UCSD-AML1 (cell line): ENCODE data around the gene CKMT2.

Experiments used
- DNase-seq: peaks from one replicate; lab custom pipeline; 2025; ENCODE audit not compliant: unreplicated experiment; lab: John Stamatoyannopoulos, UW

The CKMT2 gene

GRCh38 chr5:81214848-81215247, 18.3 kb upstream of the CKMT2 start:
- DNase-seq = no peak

- no peak for DNase-seq
These were observed 17.0 kb upstream of the CKMT2 start for GRCh38 chr5:81216152-81216551.

DNA sequence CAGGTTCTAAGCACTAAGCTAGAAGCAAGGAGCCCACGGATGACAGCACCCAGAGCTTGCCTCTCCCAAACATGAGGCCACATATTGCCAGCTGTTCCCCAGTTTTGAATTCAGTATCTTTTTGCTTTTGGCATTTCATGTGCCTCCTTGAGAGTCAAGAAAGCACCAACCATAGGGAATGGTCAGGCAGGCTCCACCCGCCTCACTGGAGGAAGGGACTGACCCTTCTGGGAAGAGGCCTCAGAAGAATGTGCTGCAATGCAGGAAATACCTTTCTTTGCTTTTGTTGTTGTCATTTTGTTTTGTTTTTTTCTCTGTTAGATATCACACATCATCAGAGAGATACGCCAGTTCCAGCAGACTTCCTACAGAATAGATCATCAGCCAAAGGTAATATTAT, 13.7 kb upstream of the CKMT2 start:
- DNase-seq = no peak

DNA sequence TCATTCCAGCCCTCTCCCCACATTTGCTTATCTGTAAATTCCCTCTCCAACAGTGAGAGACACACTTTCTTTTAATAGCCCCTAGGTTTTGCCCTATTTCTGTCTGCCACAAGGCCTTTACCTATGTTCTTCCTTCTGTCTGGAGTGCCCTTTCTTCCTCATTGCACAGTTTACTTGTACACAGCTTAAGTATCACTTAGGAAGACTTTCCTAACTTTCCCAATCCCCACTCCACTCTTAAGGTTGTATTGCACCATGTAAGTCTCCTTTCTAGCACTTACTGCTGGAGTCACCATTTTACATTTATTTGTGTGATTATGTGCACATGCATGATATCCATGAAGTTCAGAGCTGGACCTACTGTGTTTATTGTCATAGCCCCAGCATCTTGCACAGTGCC, 10.8 kb upstream of the CKMT2 start:
- no peak for DNase-seq

DNA sequence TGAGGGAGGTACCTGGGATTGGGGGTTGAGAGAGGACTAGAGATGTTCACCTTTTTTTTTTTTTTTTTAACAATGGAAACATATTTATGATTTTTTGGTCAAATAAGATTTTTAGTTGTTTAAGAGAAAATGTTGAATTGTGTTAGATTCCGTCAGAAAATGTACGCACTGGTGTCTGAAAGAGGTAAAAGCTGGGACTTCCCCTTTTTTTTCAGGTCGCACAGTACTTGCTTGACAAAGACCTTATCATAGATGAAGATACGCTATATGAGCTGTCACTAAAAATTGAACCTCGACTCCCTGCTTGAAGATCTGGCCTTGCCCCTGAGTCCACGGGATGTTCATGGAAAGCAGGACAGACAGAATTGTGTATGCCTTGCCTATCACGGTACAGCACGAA, 7.7 kb upstream of the CKMT2 start:
- DNase-seq = no peak

GRCh38 chr5:81226286-81226685, 6.8 kb upstream of the CKMT2 start:
- DNase-seq = no peak

DNA sequence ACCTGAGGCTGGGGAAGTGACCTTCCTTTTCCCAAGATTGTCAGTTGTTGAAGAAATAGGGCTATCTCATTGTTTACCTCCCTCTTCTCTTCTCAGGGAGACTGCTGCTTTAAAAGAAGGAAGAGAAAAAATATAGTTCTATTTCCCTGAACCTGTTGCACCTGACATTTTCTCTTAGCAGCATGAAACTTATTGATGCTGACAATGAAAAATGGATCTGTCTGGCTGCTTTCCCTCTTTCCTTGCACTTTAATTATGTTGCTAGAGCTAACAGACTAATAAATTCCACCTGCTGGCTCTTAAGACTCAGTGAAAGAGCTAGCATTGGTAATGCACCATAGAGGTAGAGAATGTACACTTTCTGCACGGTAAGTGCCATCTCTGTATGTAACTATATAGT, 6.2 kb upstream of the CKMT2 start:
- DNase-seq = no peak

DNA sequence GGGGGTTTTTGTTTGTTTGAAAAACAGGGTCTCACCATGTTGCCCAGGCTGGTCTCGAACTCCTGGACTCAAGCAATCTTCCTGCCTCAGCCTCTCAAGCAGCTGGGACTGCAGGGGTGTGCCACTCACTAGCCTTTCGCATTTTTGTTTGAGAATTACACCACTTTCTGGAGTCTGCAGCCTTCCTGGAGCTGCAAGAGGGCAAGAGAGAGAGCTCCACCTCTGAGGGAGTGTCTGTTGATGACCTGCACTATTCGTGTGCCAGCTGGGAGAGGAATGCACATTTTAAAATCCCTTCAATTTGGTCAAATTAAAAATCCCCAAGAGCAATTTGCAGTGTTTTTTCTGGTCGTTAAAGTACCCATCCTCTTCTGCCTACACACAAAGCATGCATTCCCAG, 5.0 kb upstream of the CKMT2 start:
- DNase-seq = no peak

- no peak for DNase-seq
These were observed 2.7 kb upstream of the CKMT2 start for GRCh38 chr5:81230416-81230815.

GRCh38 chr5:81232464-81233079, 550 bp upstream of the CKMT2 start:
- no peak for DNase-seq

- no peak for DNase-seq
These were observed 1.2 kb downstream of the CKMT2 start for GRCh38 chr5:81234299-81234698.

- no peak for DNase-seq
These were observed 1.7 kb downstream of the CKMT2 start for GRCh38 chr5:81234801-81235200.

- no peak for DNase-seq
These were observed 2.4 kb downstream of the CKMT2 start for GRCh38 chr5:81235287-81236072.

GRCh38 chr5:81238460-81238859, 5.3 kb downstream of the CKMT2 start:
- DNase-seq = no peak

DNA sequence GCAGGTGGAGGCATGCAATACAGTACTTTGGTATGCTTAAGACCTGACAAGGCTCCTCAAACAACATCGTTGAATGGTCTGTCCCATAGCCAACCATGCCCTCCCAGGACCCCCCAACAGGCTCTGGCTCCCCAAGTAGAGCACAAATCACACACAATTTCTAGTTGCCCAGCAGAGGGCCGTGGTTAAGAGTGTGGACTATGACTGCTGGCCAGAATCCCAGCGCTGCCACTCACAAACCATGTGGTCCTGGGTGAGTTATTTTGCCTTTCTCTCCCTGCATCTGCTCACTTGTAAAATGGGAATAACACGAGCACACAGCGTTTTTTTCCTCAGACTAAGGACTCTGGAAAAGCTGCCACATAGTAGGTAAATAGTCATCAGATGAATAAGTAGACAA, 6.5 kb downstream of the CKMT2 start:
- DNase-seq = no peak

- no peak for DNase-seq
These were observed 7.9 kb downstream of the CKMT2 start for GRCh38 chr5:81241001-81241400.

DNA sequence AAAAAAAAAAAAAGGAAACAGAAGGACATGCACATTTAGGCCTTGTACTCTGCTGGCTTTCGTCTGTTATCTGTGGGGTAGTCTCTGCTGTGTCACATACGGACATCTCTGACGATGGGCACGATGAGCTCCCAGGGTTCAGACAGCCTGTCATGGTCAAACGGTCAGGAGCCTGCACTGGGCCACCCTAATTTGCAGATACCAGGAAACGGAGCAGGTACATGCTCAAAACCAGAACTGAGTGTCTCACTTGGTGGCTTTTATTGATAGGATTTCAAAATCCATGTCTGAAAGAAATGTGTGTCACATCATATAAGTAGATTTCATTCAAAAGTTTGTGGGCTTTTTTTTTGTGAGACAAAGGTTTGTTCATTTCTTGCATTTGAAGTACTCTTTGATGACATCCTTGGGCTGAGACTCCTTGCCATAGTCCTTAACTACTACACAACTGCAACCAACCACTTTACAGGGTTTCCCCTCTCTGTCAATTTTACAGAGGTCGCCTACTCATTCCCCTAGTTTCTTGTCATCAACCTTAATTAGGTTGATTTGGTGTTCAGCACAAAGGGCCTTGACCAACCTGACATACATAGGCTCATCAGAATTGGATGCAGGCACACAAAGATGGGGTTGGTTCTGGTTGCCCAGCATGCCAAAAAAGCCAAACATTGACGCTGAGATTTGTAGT, 9.0 kb downstream of the CKMT2 start:
- DNase-seq = no peak

- no peak for DNase-seq
These were observed 9.8 kb downstream of the CKMT2 start for GRCh38 chr5:81242906-81243436.

DNA sequence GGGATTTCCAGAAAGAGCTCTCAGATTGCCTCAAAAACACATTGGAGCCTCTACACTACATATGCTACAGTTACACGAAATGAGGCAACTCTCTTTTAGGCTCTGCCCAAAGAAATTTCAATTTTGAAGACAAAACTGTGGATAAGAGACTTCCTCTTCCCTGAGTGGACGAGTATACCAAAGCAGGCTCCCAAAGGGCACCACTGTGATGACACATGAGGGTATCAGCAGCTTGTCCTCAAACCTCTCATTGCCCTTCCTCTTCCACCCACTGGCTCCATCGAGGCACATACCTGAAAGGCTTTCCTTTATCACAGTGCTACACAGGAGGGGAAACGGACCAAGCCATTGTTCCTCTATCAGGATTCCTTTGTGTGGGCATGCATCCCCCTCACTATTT, 11.3 kb downstream of the CKMT2 start:
- DNase-seq = no peak

GRCh38 chr5:81245871-81246235, 12.7 kb downstream of the CKMT2 start:
- DNase-seq = no peak

- no peak for DNase-seq
These were observed 13.6 kb downstream of the CKMT2 start for GRCh38 chr5:81246697-81247096.

DNA sequence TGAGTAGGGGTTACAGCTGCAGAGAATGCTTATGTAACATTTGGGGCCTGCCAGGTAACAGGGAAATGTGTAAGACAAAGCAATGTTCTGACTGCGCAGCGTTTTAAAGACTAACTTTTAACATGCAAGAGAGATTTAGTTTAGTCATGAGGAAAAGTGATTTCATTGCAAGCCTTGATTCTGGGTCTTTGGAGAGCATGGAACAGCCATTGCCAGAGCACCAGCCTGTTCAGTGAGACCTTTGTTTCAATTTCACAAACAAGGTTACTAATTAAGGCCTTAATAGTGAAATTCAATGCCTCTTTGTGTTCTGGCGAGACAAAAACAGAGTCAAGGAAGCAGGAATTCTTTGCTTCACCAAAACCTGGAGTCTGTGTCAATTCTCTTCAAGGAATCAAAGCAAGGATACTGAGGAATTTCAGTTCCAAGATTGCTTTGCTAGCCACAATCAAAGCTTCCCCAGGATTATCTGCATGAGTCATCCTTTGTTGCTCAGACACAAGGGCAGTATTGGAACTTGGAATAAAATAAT, 14.4 kb downstream of the CKMT2 start:
- DNase-seq = no peak
